C4-2B (cell line): Measurements from ENCODE around the gene FABP3.

Source experiments
- CTCF ChIP-seq: fragments of 450-650 bp; conservative IDR thresholded peaks from 2 replicates; pipeline ENCODE4 v1.5.1; 2017; ENCODE audit warnings: mild to moderate bottlenecking
- ZFX ChIP-seq: fragments of 450-650 bp; IDR thresholded peaks from 2 replicates; pipeline ENCODE4 v1.6.1; 2017

- TF ChIP-seq CTCF (no peak), ZFX (no peak)
These were observed 825 bp downstream of the FABP3 start for GRCh38 chr1:31372051-31372450.
